GM21576 (cell line): ENCODE results near the gene FBXO8.

Source experiments
- ATAC-seq: cut with Tn5 transposase; IDR thresholded peaks from one replicate; pipeline ENCODE4 v1.9.1; 2021; ENCODE audit warnings: mild to moderate bottlenecking, moderate library complexity; ENCODE audit not compliant: unreplicated experiment

The FBXO8 gene

GRCh38 chr4:174252412-174252811 lies 31.1 kb downstream of the FBXO8 start:
- ATAC-seq: no peak

- ATAC-seq: no peak
Observed at GRCh38 chr4:174248407-174248806, 35.1 kb downstream of the FBXO8 start.

- no peak for ATAC-seq
Observed at GRCh38 chr4:174245714-174246113, 37.8 kb downstream of the FBXO8 start.

GRCh38 chr4:174244441-174244840 lies 39.0 kb downstream of the FBXO8 start:
- ATAC-seq: no peak

GRCh38 chr4:174241162-174241561 lies 42.3 kb downstream of the FBXO8 start:
- no peak for ATAC-seq

- ATAC-seq: no peak
Observed at GRCh38 chr4:174236359-174236758, 47.1 kb downstream of the FBXO8 start.

GRCh38 chr4:174230680-174231079 lies 52.8 kb downstream of the FBXO8 start:
- ATAC-seq: no peak

- no peak for ATAC-seq
Observed at GRCh38 chr4:174230148-174230547, 53.3 kb downstream of the FBXO8 start.

- ATAC-seq: no peak
Observed at GRCh38 chr4:174228988-174229387, 54.5 kb downstream of the FBXO8 start.

- ATAC-seq: no peak
Observed at GRCh38 chr4:174225349-174226049, 58.0 kb downstream of the FBXO8 start.

GRCh38 chr4:174224550-174224949 lies 58.9 kb downstream of the FBXO8 start:
- no peak for ATAC-seq

- peak; percentile 66 for ATAC-seq
Observed at GRCh38 chr4:174222266-174222872, 61.1 kb downstream of the FBXO8 start.

- no peak for ATAC-seq
Observed at GRCh38 chr4:174218127-174218790, 65.2 kb downstream of the FBXO8 start.

GRCh38 chr4:174217273-174218126 lies 66.0 kb downstream of the FBXO8 start:
- ATAC-seq: no peak

GRCh38 chr4:174216799-174217272 lies 66.6 kb downstream of the FBXO8 start:
- no peak for ATAC-seq

GRCh38 chr4:174215961-174216680 lies 67.3 kb downstream of the FBXO8 start:
- no peak for ATAC-seq

- no peak for ATAC-seq
Observed at GRCh38 chr4:174215057-174215456, 68.4 kb downstream of the FBXO8 start.

- peak; percentile 62 for ATAC-seq
Observed at GRCh38 chr4:174214101-174214878, 69.2 kb downstream of the FBXO8 start.

- ATAC-seq: no peak
Observed at GRCh38 chr4:174213731-174214100, 69.8 kb downstream of the FBXO8 start.

GRCh38 chr4:174212061-174212460 lies 71.4 kb downstream of the FBXO8 start:
- ATAC-seq: no peak
